AG04449 (cell line): ENCODE data around the gene HAVCR2.

Experiments
- CTCF ChIA-PET: fragments of 350-600 bp; formaldehyde crosslinking; extraction: SDS; loops from one replicate; lab custom pipeline; 2021; ENCODE audit warnings: antibody characterized with exemption; lab: Yijun Ruan, JAX
- POLR2A ChIA-PET: fragments of 400-600, 350-600 bp; formaldehyde crosslinking; extraction: SDS; loops from one replicate; lab custom pipeline; 2020; ENCODE audit warnings: antibody characterized with exemption, inconsistent platforms; lab: Yijun Ruan, JAX
- DNase-seq: peaks from one replicate; pipeline ENCODE4 v3.0.0-alpha.2; 2010; ENCODE audit warnings: low read depth, low spot score
- H3K4me3 ChIP-seq: 2 replicates; pipeline ENCODE4 v1.5.1; 2011; ENCODE audit warnings: low read depth, mild to moderate bottlenecking, control low read depth, low read length
- TF ChIP-seq, protein P1 (sequence below): IDR thresholded peaks from one replicate; pipeline ENCODE4 v1.5.1; 2011; ENCODE audit warnings: mild to moderate bottlenecking, moderate library complexity, low read length, control low read depth, inconsistent platforms; ENCODE audit not compliant: insufficient read depth; ENCODE audit errors: missing control alignments

HAVCR2 gene

GRCh38 chr5:157038568-157039187 lies 70.2 kb downstream of the HAVCR2 start:
- POLR2A ChIA-PET: interaction anchor here (0.5 kb wide), 1 partner anchor 8 kb away, joined by 3 read pairs; no protein-coding TSS in a partner anchor
- CTCF ChIA-PET: no interaction called here

More at GRCh38 chr5:157038568-157039187, 70.2 kb downstream of the HAVCR2 start:
- no peak for DNase-seq
- TF ChIP-seq, protein P1, sequence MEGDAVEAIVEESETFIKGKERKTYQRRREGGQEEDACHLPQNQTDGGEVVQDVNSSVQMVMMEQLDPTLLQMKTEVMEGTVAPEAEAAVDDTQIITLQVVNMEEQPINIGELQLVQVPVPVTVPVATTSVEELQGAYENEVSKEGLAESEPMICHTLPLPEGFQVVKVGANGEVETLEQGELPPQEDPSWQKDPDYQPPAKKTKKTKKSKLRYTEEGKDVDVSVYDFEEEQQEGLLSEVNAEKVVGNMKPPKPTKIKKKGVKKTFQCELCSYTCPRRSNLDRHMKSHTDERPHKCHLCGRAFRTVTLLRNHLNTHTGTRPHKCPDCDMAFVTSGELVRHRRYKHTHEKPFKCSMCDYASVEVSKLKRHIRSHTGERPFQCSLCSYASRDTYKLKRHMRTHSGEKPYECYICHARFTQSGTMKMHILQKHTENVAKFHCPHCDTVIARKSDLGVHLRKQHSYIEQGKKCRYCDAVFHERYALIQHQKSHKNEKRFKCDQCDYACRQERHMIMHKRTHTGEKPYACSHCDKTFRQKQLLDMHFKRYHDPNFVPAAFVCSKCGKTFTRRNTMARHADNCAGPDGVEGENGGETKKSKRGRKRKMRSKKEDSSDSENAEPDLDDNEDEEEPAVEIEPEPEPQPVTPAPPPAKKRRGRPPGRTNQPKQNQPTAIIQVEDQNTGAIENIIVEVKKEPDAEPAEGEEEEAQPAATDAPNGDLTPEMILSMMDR: no peak
- H3K4me3 ChIP-seq: no peak overlapping the region
